IMR-90 (cell line): ENCODE results near the gene KIAA1586. TPM values are rescaled to one million over a fixed set of nuclear protein-coding genes. Genes with fewer than 3 reads are reported as not detected.

Experiments
- ATAC-seq: fragments of 200-7000 bp; cut with Tn5 transposase; 2 replicates; pipeline ENCODE4 v1.9.1; 2020; ENCODE audit warnings: low read depth, mild to moderate bottlenecking, moderate library complexity
- BruUV-seq: library from RNA; stranded (reverse); fragments of 400-500 nt; replicated peaks from 2 replicates; lab custom pipeline; 2021; lab: Mats Ljungman, UMichigan
- CTCF ChIA-PET: fragments of 300-600 bp; formaldehyde crosslinking; extraction: SDS; loops from one replicate; lab custom pipeline; 2021; ENCODE audit warnings: antibody characterized with exemption; lab: Yijun Ruan, JAX
- POLR2A ChIA-PET: fragments of 300-600 bp; sonication (Branson Sonifier 250); formaldehyde crosslinking; loops from one replicate; lab custom pipeline; 2022; ENCODE audit warnings: antibody characterized with exemption; ENCODE audit not compliant: unreplicated experiment; lab: Charles Lee
- DNase-seq: peaks from one replicate; pipeline ENCODE4 v3.0.0; 2013
- H2AFZ ChIP-seq: replicated peaks from 2 replicates; pipeline ENCODE3; 2013; ENCODE audit warnings: low read length, mild to moderate bottlenecking; ENCODE audit not compliant: poor library complexity
- H2AK5ac ChIP-seq: 2 replicates; pipeline ENCODE4 v1.6.1; 2013; ENCODE audit warnings: low read depth, low read length, inconsistent platforms
- H2AK9ac ChIP-seq: replicated peaks from 2 replicates; pipeline ENCODE3; 2013; ENCODE audit warnings: mild to moderate bottlenecking, low read depth, low read length, moderate library complexity; ENCODE audit not compliant: poor library complexity
- H2BK120ac ChIP-seq: 2 replicates; pipeline ENCODE4 v1.6.1; 2013; ENCODE audit warnings: low read depth, low read length, inconsistent platforms
- H2BK15ac ChIP-seq: 3 replicates; pipeline ENCODE4 v1.6.1; 2013; ENCODE audit warnings: low read depth, low read length, inconsistent platforms
- H2BK20ac ChIP-seq: 2 replicates; pipeline ENCODE4 v1.6.1; 2013; ENCODE audit warnings: low read depth, mild to moderate bottlenecking, inconsistent platforms, low read length, moderate library complexity
- H2BK5ac ChIP-seq: 2 replicates; pipeline ENCODE4 v1.6.1; 2013; ENCODE audit warnings: mild to moderate bottlenecking, low read depth, low read length, inconsistent platforms; ENCODE audit not compliant: poor library complexity, severe bottlenecking
- H3K14ac ChIP-seq: replicated peaks from 2 replicates; pipeline ENCODE4 v1.6.1; 2013; ENCODE audit warnings: low read depth, low read length, inconsistent platforms
- H3K18ac ChIP-seq: 2 replicates; pipeline ENCODE4 v1.6.1; 2013; ENCODE audit warnings: low read depth, low read length, control low read depth
- H3K23ac ChIP-seq: 2 replicates; pipeline ENCODE4 v1.6.1; 2013; ENCODE audit warnings: low read depth, low read length, inconsistent platforms
- H3K27ac ChIP-seq: 2 replicates; pipeline ENCODE4 v1.5.1; 2013; ENCODE audit warnings: mild to moderate bottlenecking, control low read depth, low read length; ENCODE audit not compliant: insufficient read depth
- H3K27me3 ChIP-seq: 2 replicates; pipeline ENCODE4 v1.6.1; 2013; ENCODE audit warnings: low read length; ENCODE audit not compliant: control insufficient read depth, insufficient read depth
- H3K36me3 ChIP-seq: 2 replicates; pipeline ENCODE4 v1.6.1; 2013; ENCODE audit warnings: low read length, mixed read lengths; ENCODE audit not compliant: control insufficient read depth, insufficient read depth
- H3K4ac ChIP-seq: 2 replicates; pipeline ENCODE4 v1.6.1; 2013; ENCODE audit warnings: low read depth, low read length, inconsistent platforms
- H3K4me1 ChIP-seq: 2 replicates; pipeline ENCODE4 v1.6.1; 2013; ENCODE audit warnings: low read length, mixed read lengths; ENCODE audit not compliant: control insufficient read depth, insufficient read depth
- H3K4me2 ChIP-seq: 2 replicates; pipeline ENCODE4 v1.6.1; 2013; ENCODE audit warnings: low read depth, mild to moderate bottlenecking, control low read depth, low read length, moderate library complexity
- H3K4me3 ChIP-seq: 2 replicates; pipeline ENCODE4 v1.5.1; 2013; ENCODE audit warnings: low read depth, mild to moderate bottlenecking, control low read depth, low read length, moderate library complexity; ENCODE audit not compliant: insufficient read depth
- H3K56ac ChIP-seq: 2 replicates; pipeline ENCODE4 v1.6.1; 2013; ENCODE audit warnings: low read length, inconsistent platforms; ENCODE audit not compliant: insufficient read depth; ENCODE audit errors: extremely low read depth
- H3K79me1 ChIP-seq, 2 experiments: 2 replicates each; pipeline ENCODE4 v1.6.1; 2013; ENCODE audit warnings: low read length in 2 of 2, inconsistent platforms in 1 of 2, low read depth in 1 of 2
- H3K9ac ChIP-seq: 2 replicates; pipeline ENCODE4 v1.6.1; 2013; ENCODE audit warnings: low read depth, low read length, control low read depth
- H3K9me1 ChIP-seq: 2 replicates; pipeline ENCODE4 v1.6.1; 2013; ENCODE audit warnings: low read length, inconsistent platforms; ENCODE audit not compliant: insufficient read depth
- H3K9me3 ChIP-seq: 2 replicates; pipeline ENCODE4 v1.6.1; 2013; ENCODE audit warnings: low read length; ENCODE audit not compliant: control insufficient read depth, insufficient read depth
- H4K20me1 ChIP-seq: 2 replicates; pipeline ENCODE4 v1.6.1; 2013; ENCODE audit warnings: low read length, inconsistent platforms; ENCODE audit not compliant: insufficient read depth
- H4K5ac ChIP-seq: 2 replicates; pipeline ENCODE4 v1.6.1; 2013; ENCODE audit warnings: mild to moderate bottlenecking, low read depth, low read length, control low read depth
- H4K8ac ChIP-seq, 2 experiments: 2 replicates each; pipeline ENCODE4 v1.6.1; 2013; ENCODE audit warnings: low read depth in 2 of 2, low read length in 2 of 2, control low read depth in 1 of 2, inconsistent platforms in 1 of 2
- H4K91ac ChIP-seq: 2 replicates; pipeline ENCODE4 v1.6.1; 2013; ENCODE audit warnings: low read depth, low read length, inconsistent platforms; ENCODE audit not compliant: insufficient read depth
- BHLHE40 ChIP-seq: fragments of 150-350 bp; IDR thresholded peaks from 2 replicates; pipeline ENCODE4 v1.6.1; 2016; ENCODE audit warnings: mild to moderate bottlenecking, low read depth, low read length
- CEBPB ChIP-seq: IDR thresholded peaks from 2 replicates; pipeline ENCODE4 v1.6.1; 2012; ENCODE audit warnings: low read depth, low read length, improper control_type of control experiment
- CHD1 ChIP-seq: IDR thresholded peaks from 2 replicates; pipeline ENCODE4 v1.6.1; 2012; ENCODE audit warnings: low read depth, low read length, improper control_type of control experiment
- CTCF ChIP-seq: conservative IDR thresholded peaks from 2 replicates; pipeline ENCODE4 v1.5.1; 2012; ENCODE audit warnings: mild to moderate bottlenecking, low read depth, low read length, improper control_type of control experiment
- ELK1 ChIP-seq: fragments of 150-350 bp; IDR thresholded peaks from 2 replicates; pipeline ENCODE4 v1.6.1; 2016; ENCODE audit warnings: low read depth, mild to moderate bottlenecking, low read length, moderate library complexity, borderline replicate concordance
- FOS ChIP-seq: fragments of 150-350 bp; IDR thresholded peaks from 2 replicates; pipeline ENCODE4 v1.6.1; 2016; ENCODE audit warnings: low read depth, low read length
- MAFK ChIP-seq: IDR thresholded peaks from 2 replicates; pipeline ENCODE4 v1.6.1; 2012; ENCODE audit warnings: low read depth, low read length, improper control_type of control experiment
- MAZ ChIP-seq: IDR thresholded peaks from 2 replicates; pipeline ENCODE4 v1.6.1; 2012; ENCODE audit warnings: low read depth, mild to moderate bottlenecking, low read length, improper control_type of control experiment, moderate library complexity, borderline replicate concordance
- NFE2L2 ChIP-seq: fragments of 150-350 bp; IDR thresholded peaks from 2 replicates; pipeline ENCODE4 v1.6.1; 2016; ENCODE audit warnings: low read depth, mild to moderate bottlenecking, low read length
- POLR2A ChIP-seq: IDR thresholded peaks from 2 replicates; pipeline ENCODE4 v1.6.1; 2012; ENCODE audit warnings: mild to moderate bottlenecking, low read depth, low read length
- RAD21 ChIP-seq: IDR thresholded peaks from 2 replicates; pipeline ENCODE4 v1.6.1; 2012; ENCODE audit warnings: low read length, improper control_type of control experiment
- SMC3 ChIP-seq: fragments of 150-350 bp; IDR thresholded peaks from 2 replicates; pipeline ENCODE4 v1.6.1; 2016; ENCODE audit warnings: low read depth, mild to moderate bottlenecking, antibody characterized with exemption, low read length, moderate library complexity
- USF2 ChIP-seq: fragments of 150-350 bp; IDR thresholded peaks from 2 replicates; pipeline ENCODE4 v1.6.1; 2017; ENCODE audit warnings: mild to moderate bottlenecking, antibody characterized with exemption, low read length, low read depth
- dilution Hi-C: fragments of 300-500 bp; cut with HindIII; formaldehyde crosslinking; loops from one replicate; pipeline ENCODE4 v1.14.3; 2018; ENCODE audit warnings: low sequenced_read_pairs; ENCODE audit not compliant: unreplicated experiment
- in situ Hi-C: fragments of 300-500 bp; cut with MboI; formaldehyde crosslinking; loops from 3 replicates; pipeline ENCODE4 v1.14.3; 2019; ENCODE audit warnings: low sequenced_read_pairs, inconsistent platforms, mixed read lengths
- intact Hi-C: fragments of 100-400 bp; cut with micrococcal nuclease; formaldehyde crosslinking; loops from 2 replicates; pipeline ENCODE4 v1.10.0; 2022
- polyA plus RNA-seq, 3 experiments: library from polyadenylated mRNA; depleted of rRNA; stranded (reverse); fragments of >200 nt; gene quantifications; 2 replicates each; pipeline ENCODE4 v1.2.3, GENCODE V29; 2012; ENCODE audit warnings: low replicate concordance in 1 of 3
- total RNA-seq: library from RNA; depleted of rRNA; stranded (reverse); fragments of >200 nt; gene quantifications from 2 replicates; pipeline ENCODE4 v1.2.3, GENCODE V29; 2012

Gene KIAA1586
- total and polyA plus RNA-seq, 2 of the 4 experiments (the other 2 are of a cell fraction): 3.6 to 3.8 TPM

- Histone ChIP-seq H4K91ac (no peak overlapping the region), H2BK5ac (no peak overlapping the region), H3K18ac (no peak overlapping the region), H3K9me1 (no peaks in the 10 kb centered on the region; the same call in 1 of the 2 replicates), H4K20me1 (no peaks in the 10 kb centered on the region), H3K56ac (no peak overlapping the region), H2BK120ac (no peak overlapping the region), H4K8ac (no peak overlapping the region), H3K79me1 (0 out of 4 replicates have a peak, but pooled peaks cover 0 to 3% of the 10 kb centered on the region in 2 experiments), H4K5ac (no peak overlapping the region), H2AFZ (no peak overlapping the region), H2AK9ac (no peak overlapping the region), H3K4me3 (no peak overlapping the region), H3K4me2 (no peak overlapping the region), H3K9ac (no peak overlapping the region), H3K14ac (no peak overlapping the region), H3K36me3 (no peaks in the 10 kb centered on the region; the same call in 1 of the 2 replicates), H2AK5ac (no peak overlapping the region), H3K9me3 (no peaks in the 10 kb centered on the region; the same call in 1 of the 2 replicates), H3K23ac (no peak overlapping the region), H2BK15ac (no peak overlapping the region), H3K27me3 (no peaks in the 10 kb centered on the region), H3K4me1 (no peaks in the 10 kb centered on the region), H3K27ac (no peak overlapping the region), H2BK20ac (no peak overlapping the region), H3K4ac (no peak overlapping the region)
- ChIA-PET POLR2A (no interaction called here), CTCF (no interaction called here)
- DNase-seq: peak; percentile 11
- BruUV-seq: no TSS peak
- TF ChIP-seq POLR2A: no peak
- TF ChIP-seq FOS: no peak
- no peak for TF ChIP-seq MAZ
- no peak for TF ChIP-seq MAFK
- no peak for TF ChIP-seq CTCF
- TF ChIP-seq ELK1: no peak
- no peak for TF ChIP-seq BHLHE40
- no peak for TF ChIP-seq USF2
- no peak for TF ChIP-seq RAD21
- no peak for TF ChIP-seq SMC3
- no peak for TF ChIP-seq NFE2L2
- no peak for TF ChIP-seq CHD1
- TF ChIP-seq CEBPB: no peak
- intact Hi-C loops: no loop called here
- in situ Hi-C loops: no loop called here
- no peak for ATAC-seq
- dilution Hi-C loops: no loop called here
Measured at GRCh38 chr6:57075092-57075491, 28.6 kb downstream of the KIAA1586 start.
